ENCODE measurements around the gene ERCC2.
"Not testable (repeated sequence)": the region's sequence is repeated elsewhere in the genome, so short reads cannot be mapped to it uniquely, and the experiment has no call there.

DNA sequence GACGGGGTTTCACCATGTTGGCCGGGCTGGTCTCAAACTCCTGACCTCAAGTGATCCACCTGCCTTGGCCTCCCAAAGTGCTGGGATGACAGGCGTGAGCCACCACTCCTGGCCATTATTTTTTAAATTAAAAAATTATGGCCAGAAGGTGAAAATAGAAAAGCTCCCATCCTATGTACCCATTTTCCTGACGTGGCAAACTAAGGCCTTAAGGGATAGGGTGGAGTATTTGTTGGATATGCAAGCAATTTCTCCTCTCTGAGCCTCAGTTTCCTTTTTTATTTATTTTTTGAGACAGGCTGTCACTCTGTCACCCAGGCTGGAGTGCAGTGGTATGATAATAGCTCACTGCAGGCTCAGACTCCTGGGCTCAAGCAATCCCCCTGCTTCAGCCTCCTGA lies 35.5 kb downstream of the ERCC2 start:
- TF ChIP-seq TAF1 (IDR thresholded peaks at IDR 0.05; ENCODE audit: low read depth, low read length); EP300 (IDR thresholded peaks at IDR 0.05; ENCODE audit: borderline replicate concordance in 1 of 2, low read depth in 2 of 2, low read length in 2 of 2); POLR2A (IDR thresholded peaks at IDR 0.05; ENCODE audit: control extremely low read depth in 1 of 2, low read depth in 2 of 2, low read length in 2 of 2); POLR2AphosphoS5 (IDR thresholded peaks at IDR 0.05; ENCODE audit: low read depth, low read length); SAP30 (IDR thresholded peaks at IDR 0.05; ENCODE audit: insufficient read depth, insufficient replicate concordance, low read length); ZNF274 (IDR thresholded peaks at IDR 0.05; ENCODE audit: borderline replicate concordance, extremely low read depth, low read length); SUZ12 (IDR thresholded peaks at IDR 0.05; ENCODE audit: low read length); CHD2 (IDR thresholded peaks at IDR 0.05; ENCODE audit: low read length); GTF2F1 (IDR thresholded peaks at IDR 0.05; ENCODE audit: borderline replicate concordance, low read depth, low read length): not testable (repeated sequence)
- TF ChIP-seq, protein P1, sequence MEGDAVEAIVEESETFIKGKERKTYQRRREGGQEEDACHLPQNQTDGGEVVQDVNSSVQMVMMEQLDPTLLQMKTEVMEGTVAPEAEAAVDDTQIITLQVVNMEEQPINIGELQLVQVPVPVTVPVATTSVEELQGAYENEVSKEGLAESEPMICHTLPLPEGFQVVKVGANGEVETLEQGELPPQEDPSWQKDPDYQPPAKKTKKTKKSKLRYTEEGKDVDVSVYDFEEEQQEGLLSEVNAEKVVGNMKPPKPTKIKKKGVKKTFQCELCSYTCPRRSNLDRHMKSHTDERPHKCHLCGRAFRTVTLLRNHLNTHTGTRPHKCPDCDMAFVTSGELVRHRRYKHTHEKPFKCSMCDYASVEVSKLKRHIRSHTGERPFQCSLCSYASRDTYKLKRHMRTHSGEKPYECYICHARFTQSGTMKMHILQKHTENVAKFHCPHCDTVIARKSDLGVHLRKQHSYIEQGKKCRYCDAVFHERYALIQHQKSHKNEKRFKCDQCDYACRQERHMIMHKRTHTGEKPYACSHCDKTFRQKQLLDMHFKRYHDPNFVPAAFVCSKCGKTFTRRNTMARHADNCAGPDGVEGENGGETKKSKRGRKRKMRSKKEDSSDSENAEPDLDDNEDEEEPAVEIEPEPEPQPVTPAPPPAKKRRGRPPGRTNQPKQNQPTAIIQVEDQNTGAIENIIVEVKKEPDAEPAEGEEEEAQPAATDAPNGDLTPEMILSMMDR (IDR thresholded peaks at IDR 0.05; ENCODE audit: control extremely low read depth in 1 of 3, insufficient read depth in 1 of 3, low read depth in 1 of 3, low read length in 3 of 3), result not testable (repeated sequence)
